Heart right ventricle (tissue), 16 donors: ENCODE measurements around the gene SLC39A9. TPM values are rescaled to one million over a fixed set of nuclear protein-coding genes. Genes with fewer than 3 reads are reported as not detected.

Source experiments
- ATAC-seq, 8 donors: fragments of 200-7000 bp; cut with Tn5 transposase; one replicate each; pipeline ENCODE4 v1.9.1; 2020; ENCODE audit warnings: mild to moderate bottlenecking in 8 of 8, moderate library complexity in 8 of 8, moderate number of reproducible peaks in 1 of 8
- DNase-seq, 2 donors: peaks; one replicate each; pipeline ENCODE4 v3.0.0-alpha.2; 2020
- H3K27ac ChIP-seq, 10 donors: fragments of 200-600 bp; sonication (generic) in 2 of 10; one replicate each; pipeline versions ENCODE4 v1.5.0 to v1.8.0; 2020 to 2022; ENCODE audit warnings: mild to moderate bottlenecking in 3 of 10
- H3K27me3 ChIP-seq, 7 donors: fragments of 200-600 bp; one replicate each; pipeline ENCODE4 v1.8.0; 2021 to 2022; ENCODE audit warnings: mild to moderate bottlenecking in 2 of 7
- H3K36me3 ChIP-seq, 9 donors: fragments of 200-600 bp; sonication (generic) in 1 of 9; one replicate each; pipeline versions ENCODE4 v1.5.0 to v1.8.0; 2020 to 2022; ENCODE audit warnings: mild to moderate bottlenecking in 2 of 9
- H3K4me1 ChIP-seq, 9 donors: fragments of 200-600 bp; sonication (generic) in 1 of 9; one replicate each; pipeline versions ENCODE4 v1.5.0 to v1.8.0; 2020 to 2022; ENCODE audit warnings: mild to moderate bottlenecking in 4 of 9
- H3K4me3 ChIP-seq, 10 donors: fragments of 200-600 bp; sonication (generic) in 2 of 10; one replicate each; pipeline versions ENCODE4 v1.5.0 to v1.8.0; 2020 to 2022; ENCODE audit warnings: mild to moderate bottlenecking in 7 of 10, moderate library complexity in 2 of 10
- H3K9me3 ChIP-seq, 11 donors: fragments of 200-600 bp in 10 of 11; sonication (generic) in 2 of 11; one replicate each; pipeline versions ENCODE4 v1.5.0 to v1.8.0; 2013 to 2022; ENCODE audit warnings: mild to moderate bottlenecking in 2 of 11, control low read depth in 1 of 11, moderate library complexity in 1 of 11
- WGBS, 2 donors: extraction: QIAGEN DNeasy Blood & Tissue Kit; methylation state at CpG; one replicate each; pipeline ENCODE4 v1.1.7; 2013; ENCODE audit warnings: inconsistent platforms in 1 of 2; 5-methylcytosine and 5-hydroxymethylcytosine counted together
- intact Hi-C, 10 donors: fragments of 100-400 bp; cut with DNase I; formaldehyde crosslinking; loops; one replicate each; pipeline versions ENCODE4 v1.11.1 to v1.14.2; 2022
- polyA plus RNA-seq, 2 donors: library from polyadenylated mRNA; stranded (reverse); fragments of 200-250 nt; gene quantifications; one replicate each; pipeline ENCODE4 v1.2.3, GENCODE V29; 2013
- total RNA-seq, 10 donors: library from RNA; stranded (reverse); fragmentation: NEBNext Ultra II Directional in 3 of 10; extraction: Animal tissue kit (Norgen Biotek cat#: 25700) in 3 of 10; gene quantifications; one replicate each; pipeline versions ENCODE4 v1.2.1 to v1.2.4, GENCODE V29; 2021 to 2023
- TF ChIP-seq, protein P1 (sequence below), 9 donors: fragments of 200-600 bp; sonication (generic) in 2 of 9; IDR thresholded peaks; one replicate each; pipeline versions ENCODE4 v1.5.0 to v1.8.0; 2021 to 2022; ENCODE audit warnings: antibody characterized with exemption in 9 of 9, mild to moderate bottlenecking in 5 of 9, moderate library complexity in 1 of 9
- donor health status: Arrhythmogenic right ventricular cardiomyopathy.
- donor health status: ischemic (EF 13 %, LVEDD 7.1; RV severe dilation, severe dysfunction).
- donor health status: healthy with polysubstance abuse.
- donor health status: DM: no; HTN: yes; CAD: no.
- donor health status: DM: no; HTN: no; CAD: no.
- donor health status: ischemic (EF 25% LVEDD 6.9; RV normal size, moderate dysfunction).
- donor health status: ischemic (EF 25% LVEDD 5.7; RV mildly dilated, moderate dysfunction).
- donor health status: healthy.
- donor health status: DM: yes; HTN: yes; CAD: no.
- donor health status: Ischemic cardiomyopathy.
- donor health status: ischemic (EF 35%, LVEDD 5.7; RV mildly dilated, moderate dysfunction).
- donor health status: nonischemic (EF 11% LVEDD 7.7; RV severe dilation, severe dysfunction).
- donor health status: DM: yes; HTN: yes; CAD: no.
- donor health status: PGD.
- donor health status: ischemic (EF 29% LVEDD 5.4; RV normal size, mild dysfunction).
- donor health status: nonischemic (EF 23%, LVEDD 6.1; RV moderate dilation, normal function).

The SLC39A9 gene
- total and polyA plus RNA-seq, 12 donors = 11.1 to 28.3 (median 21.4) TPM

- intact Hi-C loops = no loop called here
- no peak for ATAC-seq
- TF ChIP-seq, protein P1, sequence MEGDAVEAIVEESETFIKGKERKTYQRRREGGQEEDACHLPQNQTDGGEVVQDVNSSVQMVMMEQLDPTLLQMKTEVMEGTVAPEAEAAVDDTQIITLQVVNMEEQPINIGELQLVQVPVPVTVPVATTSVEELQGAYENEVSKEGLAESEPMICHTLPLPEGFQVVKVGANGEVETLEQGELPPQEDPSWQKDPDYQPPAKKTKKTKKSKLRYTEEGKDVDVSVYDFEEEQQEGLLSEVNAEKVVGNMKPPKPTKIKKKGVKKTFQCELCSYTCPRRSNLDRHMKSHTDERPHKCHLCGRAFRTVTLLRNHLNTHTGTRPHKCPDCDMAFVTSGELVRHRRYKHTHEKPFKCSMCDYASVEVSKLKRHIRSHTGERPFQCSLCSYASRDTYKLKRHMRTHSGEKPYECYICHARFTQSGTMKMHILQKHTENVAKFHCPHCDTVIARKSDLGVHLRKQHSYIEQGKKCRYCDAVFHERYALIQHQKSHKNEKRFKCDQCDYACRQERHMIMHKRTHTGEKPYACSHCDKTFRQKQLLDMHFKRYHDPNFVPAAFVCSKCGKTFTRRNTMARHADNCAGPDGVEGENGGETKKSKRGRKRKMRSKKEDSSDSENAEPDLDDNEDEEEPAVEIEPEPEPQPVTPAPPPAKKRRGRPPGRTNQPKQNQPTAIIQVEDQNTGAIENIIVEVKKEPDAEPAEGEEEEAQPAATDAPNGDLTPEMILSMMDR (IDR thresholded peaks at IDR 0.05) = no peak
Observed at GRCh38 chr14:69358966-69359365, 39.5 kb upstream of the SLC39A9 start.

DNA sequence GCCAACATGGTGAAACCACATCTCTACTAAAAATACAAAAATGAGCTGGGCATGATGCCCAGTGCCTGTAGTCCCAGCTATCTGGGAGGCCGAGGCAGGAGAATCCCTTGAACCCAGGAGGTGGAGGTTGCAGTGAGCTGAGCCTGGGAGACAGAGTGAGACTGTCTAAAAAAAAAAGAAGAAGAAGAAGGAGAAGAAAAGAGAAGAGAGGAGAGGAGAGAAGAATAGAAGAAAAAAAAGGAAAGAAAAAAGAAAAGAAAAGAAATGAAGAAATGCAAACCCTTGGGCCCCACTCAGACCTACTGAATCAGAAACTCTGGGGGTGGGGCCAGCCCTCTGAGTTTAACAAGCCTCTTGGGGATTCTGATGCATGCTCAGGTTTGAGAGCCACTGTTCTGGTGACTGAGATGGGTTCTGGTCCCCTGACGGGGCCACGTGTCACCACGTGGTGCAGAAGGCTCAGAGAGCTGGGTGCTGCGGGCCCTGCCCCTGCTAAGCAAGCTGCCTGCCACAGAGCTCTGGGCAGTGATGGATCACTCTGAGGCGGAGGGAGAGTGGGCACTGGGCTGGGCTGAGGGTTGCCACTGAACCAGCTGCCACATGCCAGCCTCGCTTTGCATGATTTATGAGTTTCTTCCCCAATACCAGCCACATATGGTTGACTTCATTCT is 37.9 kb upstream of the SLC39A9 start:
- DNase-seq (no peak), ATAC-seq (no peak)
- Histone ChIP-seq H3K36me3 (no peaks in the 10 kb centered on the region), H3K9me3 (no peaks in the 10 kb centered on the region), H3K4me1 (peaks cover 0 to 17% (median 6%) of the 10 kb centered on the region in 9 donors), H3K27ac (no peak overlapping the region), H3K4me3 (no peak overlapping the region), H3K27me3 (no peaks in the 10 kb centered on the region)
- WGBS, 2 donors = 78 to 86% methylated on average over 7 of the region's 7 CpGs
- TF ChIP-seq, protein P1 (IDR thresholded peaks at IDR 0.05) = no peak
- intact Hi-C loops = loop anchor here in 7 of 10 donors (5.0 to 10.0 kb wide), 2 partner anchors 118 to 216 kb away; no protein-coding TSS in a partner anchor

More at GRCh38 chr14:69358966-69359365, 39.5 kb upstream of the SLC39A9 start:
- peaks cover 0 to 26% (median 7%) of the 10 kb centered on the region in 9 donors for H3K4me1 ChIP-seq
- H3K36me3 ChIP-seq = no peaks in the 10 kb centered on the region
- no peaks in the 10 kb centered on the region for H3K27me3 ChIP-seq
- H3K9me3 ChIP-seq = no peaks in the 10 kb centered on the region
- 79 to 82% methylated on average over 3 of the region's 3 CpGs for WGBS, 2 donors
- no peak for DNase-seq
- no peak overlapping the region for H3K27ac ChIP-seq
- H3K4me3 ChIP-seq = no peak overlapping the region

DNA sequence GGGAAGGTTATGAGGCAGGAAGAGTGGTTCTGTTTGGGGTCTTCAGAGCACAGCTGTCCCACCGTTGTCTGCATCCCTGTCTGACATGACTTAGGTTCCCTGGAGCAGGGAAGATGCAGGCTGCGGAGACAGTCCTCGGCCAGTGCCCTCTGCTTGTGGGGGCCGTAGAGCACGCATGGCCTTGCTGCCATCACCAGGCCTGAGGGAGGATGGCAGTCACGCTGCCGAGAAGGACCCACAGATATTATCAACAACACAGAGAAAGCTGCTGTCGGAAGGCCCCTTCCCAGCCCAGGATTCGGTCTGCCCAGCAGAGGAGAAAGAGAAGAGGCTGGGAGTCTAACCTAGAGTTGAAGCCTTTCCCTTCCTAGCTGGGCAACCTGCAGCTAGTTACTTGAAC is 35.4 kb upstream of the SLC39A9 start:
- ATAC-seq (peak; percentile 72 to 89 (median 85)), DNase-seq (peak; percentile 25 to 52)
- TF ChIP-seq, protein P1 (IDR thresholded peaks at IDR 0.05) = peak; percentile 24 to 72 (median 59)
- H3K4me1 ChIP-seq = peaks cover 0 to 8% (median 0%) of the 10 kb centered on the region in 9 donors
- H3K27me3 ChIP-seq = no peaks in the 10 kb centered on the region
- H3K9me3 ChIP-seq = no peaks in the 10 kb centered on the region
- no peaks in the 10 kb centered on the region for H3K36me3 ChIP-seq
- intact Hi-C loops = loop anchor here in 8 of 10 donors (2.0 to 10.0 kb wide), 3 partner anchors 121 to 218 kb away; no protein-coding TSS in a partner anchor
- H3K27ac ChIP-seq = no peak overlapping the region
- WGBS, 2 donors = 20 to 22% methylated on average over 9 of the region's 9 CpGs
- no peak overlapping the region for H3K4me3 ChIP-seq

GRCh38 chr14:69363964-69364363 is 34.5 kb upstream of the SLC39A9 start:
- 84 to 87% methylated on average over 4 of the region's 4 CpGs for WGBS, 2 donors
- H3K27ac ChIP-seq = no peak overlapping the region
- H3K4me1 ChIP-seq = peaks cover 0 to 8% (median 0%) of the 10 kb centered on the region in 9 donors
- TF ChIP-seq, protein P1 (IDR thresholded peaks at IDR 0.05) = no peak
- H3K27me3 ChIP-seq = no peaks in the 10 kb centered on the region
- no peak overlapping the region for H3K4me3 ChIP-seq
- ATAC-seq (no peak), DNase-seq (no peak)
- H3K9me3 ChIP-seq = no peaks in the 10 kb centered on the region
- intact Hi-C loops = loop anchor here in 8 of 10 donors (2.0 to 10.0 kb wide), 3 partner anchors 122 to 219 kb away; no protein-coding TSS in a partner anchor
- no peaks in the 10 kb centered on the region for H3K36me3 ChIP-seq
